Upper lobe of left lung (tissue), 4 donors: ENCODE results near the gene ZNF385B.

Experiments
- EP300 ChIP-seq, 4 donors: sonication (generic); formaldehyde crosslinking; IDR thresholded peaks; one replicate each; pipeline ENCODE4 v1.5.1; 2017; ENCODE audit warnings: antibody characterized with exemption in 4 of 4, control low read depth in 2 of 4
- POLR2A ChIP-seq, 4 donors: fragments of 450-650 bp; IDR thresholded peaks; one replicate each; pipeline ENCODE4 v1.5.1; 2016 to 2017; ENCODE audit warnings: antibody characterized with exemption in 4 of 4, mild to moderate bottlenecking in 2 of 4
- POLR2AphosphoS5 ChIP-seq, 2 donors: sonication (generic); formaldehyde crosslinking; IDR thresholded peaks; one replicate each; pipeline ENCODE4 v1.5.1; 2017; ENCODE audit warnings: antibody characterized with exemption in 2 of 2
- TF ChIP-seq, protein P1 (sequence below), 6 experiments: fragments of 450-650 bp in 4 of 6; fragments of 200-600 bp in 2 of 6; sonication (generic) in 2 of 6; IDR thresholded peaks; one replicate each; pipeline ENCODE4 v1.5.1; 2016 to 2019; ENCODE audit warnings: antibody characterized with exemption in 6 of 6

DNA sequence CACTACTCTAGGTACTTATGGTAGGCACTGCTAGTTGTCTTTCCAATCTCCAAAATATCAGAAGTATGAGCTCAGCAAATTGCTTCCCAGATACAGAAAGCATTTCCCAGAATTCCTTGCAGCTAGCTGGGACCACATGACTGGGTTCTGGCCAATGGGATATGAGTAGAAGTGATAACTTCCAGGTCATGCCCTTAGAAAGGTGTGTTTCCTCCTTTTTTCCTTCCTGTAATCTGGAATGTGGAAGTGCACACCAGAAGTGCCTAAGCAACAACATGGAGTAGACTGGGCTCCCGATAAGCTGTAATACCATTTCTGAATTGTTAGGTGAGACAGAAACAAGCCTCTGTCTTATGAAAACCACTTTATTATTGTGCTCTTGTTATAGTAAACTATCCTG, 279.8 kb downstream of the ZNF385B start:
- TF ChIP-seq POLR2AphosphoS5 (IDR thresholded peaks at IDR 0.05) (no peak), EP300 (IDR thresholded peaks at IDR 0.05) (no peak), POLR2A (IDR thresholded peaks at IDR 0.05) (no peak)
- TF ChIP-seq, protein P1, sequence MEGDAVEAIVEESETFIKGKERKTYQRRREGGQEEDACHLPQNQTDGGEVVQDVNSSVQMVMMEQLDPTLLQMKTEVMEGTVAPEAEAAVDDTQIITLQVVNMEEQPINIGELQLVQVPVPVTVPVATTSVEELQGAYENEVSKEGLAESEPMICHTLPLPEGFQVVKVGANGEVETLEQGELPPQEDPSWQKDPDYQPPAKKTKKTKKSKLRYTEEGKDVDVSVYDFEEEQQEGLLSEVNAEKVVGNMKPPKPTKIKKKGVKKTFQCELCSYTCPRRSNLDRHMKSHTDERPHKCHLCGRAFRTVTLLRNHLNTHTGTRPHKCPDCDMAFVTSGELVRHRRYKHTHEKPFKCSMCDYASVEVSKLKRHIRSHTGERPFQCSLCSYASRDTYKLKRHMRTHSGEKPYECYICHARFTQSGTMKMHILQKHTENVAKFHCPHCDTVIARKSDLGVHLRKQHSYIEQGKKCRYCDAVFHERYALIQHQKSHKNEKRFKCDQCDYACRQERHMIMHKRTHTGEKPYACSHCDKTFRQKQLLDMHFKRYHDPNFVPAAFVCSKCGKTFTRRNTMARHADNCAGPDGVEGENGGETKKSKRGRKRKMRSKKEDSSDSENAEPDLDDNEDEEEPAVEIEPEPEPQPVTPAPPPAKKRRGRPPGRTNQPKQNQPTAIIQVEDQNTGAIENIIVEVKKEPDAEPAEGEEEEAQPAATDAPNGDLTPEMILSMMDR (IDR thresholded peaks at IDR 0.05): no peak
